ENCODE data around the gene LYG2.
"Not testable (repeated sequence)": the region's sequence is repeated elsewhere in the genome, so short reads cannot be mapped to it uniquely, and the experiment has no call there.

Gene LYG2

GRCh38 chr2:99200076-99200800 is 55.2 kb downstream of the LYG2 start:
- no peak for DNase-seq

GRCh38 chr2:99198103-99198841 is 57.2 kb downstream of the LYG2 start:
- no peak for DNase-seq

- DNase-seq: not testable (repeated sequence)
These were observed 63.1 kb downstream of the LYG2 start for GRCh38 chr2:99192364-99192763.
